NCI-H1105 treated with DMSO at 0.1 percent for 48 hours (cell line): Measurements from ENCODE around the gene VPS37C.
"Not testable (repeated sequence)": the region's sequence is repeated elsewhere in the genome, so short reads cannot be mapped to it uniquely, and the experiment has no call there.

Experiments used
- DNase-seq: peaks from one replicate; lab custom pipeline; 2025; lab: John Stamatoyannopoulos, UW

The VPS37C gene

DNA sequence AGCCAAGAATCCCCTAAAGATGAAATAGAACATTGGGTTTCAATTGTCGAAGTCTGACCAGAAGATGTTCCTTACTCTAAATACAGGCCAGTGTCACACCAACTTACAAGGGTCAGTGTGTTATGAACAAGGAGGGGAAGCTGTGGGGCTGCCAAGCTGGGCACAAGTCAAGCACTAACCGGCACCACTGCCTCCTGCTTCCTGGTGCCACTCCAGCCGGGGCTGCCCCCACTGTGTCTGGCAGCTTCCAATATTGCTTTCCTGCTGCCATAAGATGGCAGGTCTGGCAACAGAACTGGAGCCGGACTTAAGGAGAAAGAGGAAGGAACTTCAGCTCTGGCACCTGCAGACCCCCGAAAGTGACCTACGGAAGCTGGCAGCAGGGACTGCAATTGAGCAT, 13.7 kb upstream of the VPS37C start:
- DNase-seq = no peak

DNA sequence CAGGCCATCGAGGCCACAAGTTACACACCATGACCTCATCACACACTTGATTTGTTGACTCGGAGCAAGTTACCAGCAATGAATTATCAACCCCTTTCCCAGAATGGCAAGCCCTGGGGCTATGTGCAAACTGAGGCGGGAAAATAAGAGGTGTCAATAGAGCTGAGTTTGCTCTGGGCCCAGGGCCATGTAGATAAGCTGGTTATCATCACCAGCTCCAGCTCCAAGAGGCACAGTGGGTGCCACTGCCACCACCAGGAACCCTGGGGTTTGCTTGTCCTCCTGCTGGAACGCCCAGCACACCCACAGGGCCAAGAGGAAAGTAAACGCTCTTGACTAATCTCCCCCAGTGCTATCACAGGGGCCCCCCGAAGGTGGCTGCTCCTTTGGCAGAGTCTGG, 13.0 kb upstream of the VPS37C start:
- DNase-seq = no peak

- no peak for DNase-seq
These were observed 12.2 kb upstream of the VPS37C start for GRCh38 chr11:61173456-61173855.

DNA sequence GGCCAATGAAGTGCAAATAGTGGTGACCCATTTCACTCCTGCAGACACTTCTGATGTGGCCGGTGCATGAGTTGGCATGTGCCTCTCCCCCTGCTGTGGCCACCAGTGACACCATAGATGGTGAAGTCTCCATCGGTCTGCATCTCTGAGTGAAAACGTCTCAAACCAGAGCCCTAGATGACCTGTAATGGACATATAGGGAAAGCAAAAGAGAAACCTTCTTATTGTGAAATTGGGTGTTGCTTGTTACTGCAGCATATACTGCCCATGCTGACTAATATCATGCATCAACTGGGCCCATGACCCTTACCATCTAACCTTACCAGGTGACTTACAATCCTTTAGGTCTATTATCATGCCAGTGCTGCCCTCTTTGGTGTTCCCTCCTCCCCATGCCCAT, 11.7 kb upstream of the VPS37C start:
- no peak for DNase-seq

- DNase-seq = no peak
These were observed 11.1 kb upstream of the VPS37C start for GRCh38 chr11:61172356-61172755.

DNA sequence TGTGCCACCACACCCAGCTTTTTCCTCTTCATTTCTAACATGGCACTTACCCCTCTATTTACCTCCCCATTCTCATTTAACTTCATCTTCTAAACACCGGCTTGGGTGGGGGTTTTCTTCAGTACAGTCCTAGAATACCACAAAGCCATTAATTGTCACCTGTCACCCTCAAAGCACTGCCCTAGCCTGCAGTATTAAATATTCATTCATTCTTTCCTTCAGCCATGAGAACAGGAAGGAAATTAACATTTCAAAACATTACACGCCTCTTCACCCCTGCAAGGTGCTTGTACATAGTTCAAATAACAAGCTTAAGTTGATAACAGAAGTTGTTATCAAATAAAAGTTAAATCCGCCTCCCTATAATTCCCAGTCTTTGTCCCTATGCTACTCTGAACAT, 10.7 kb upstream of the VPS37C start:
- no peak for DNase-seq

- no peak for DNase-seq
These were observed 9.3 kb upstream of the VPS37C start for GRCh38 chr11:61170566-61170965.

GRCh38 chr11:61168800-61169199, 7.6 kb upstream of the VPS37C start:
- no peak for DNase-seq

DNA sequence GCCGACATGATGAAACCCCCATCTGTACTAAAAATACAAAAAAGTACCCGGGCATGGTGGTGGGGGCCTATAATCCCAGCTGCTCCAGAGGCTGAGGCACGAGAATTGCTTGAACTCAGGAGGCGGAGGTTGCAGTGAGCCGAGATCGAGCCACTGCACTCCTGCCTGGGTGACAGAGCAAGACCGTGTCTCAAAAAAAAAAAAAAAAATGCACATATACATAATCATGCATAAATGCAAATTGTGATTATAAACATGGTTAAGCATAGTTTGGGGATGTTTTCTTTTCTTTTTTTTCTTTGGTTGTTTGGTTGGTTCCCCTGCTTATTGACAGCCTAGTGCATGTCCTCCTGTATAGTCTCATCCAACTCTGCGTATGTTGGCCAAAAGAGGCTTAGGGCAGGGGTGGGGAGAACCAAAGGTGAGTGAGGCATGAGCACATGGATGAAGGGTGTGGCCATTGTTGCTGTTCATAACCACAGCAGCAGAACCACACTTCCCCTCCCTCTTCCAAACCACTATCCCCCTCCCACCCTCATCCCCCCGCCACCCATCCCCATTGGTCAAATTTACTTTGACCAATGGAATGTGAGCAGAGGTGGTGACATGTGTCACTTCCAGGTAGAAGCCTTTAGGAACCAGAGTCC, 6.9 kb upstream of the VPS37C start:
- DNase-seq = no peak

GRCh38 chr11:61166331-61166730, 5.1 kb upstream of the VPS37C start:
- not testable (repeated sequence) for DNase-seq

- not testable (repeated sequence) for DNase-seq
These were observed 4.6 kb upstream of the VPS37C start for GRCh38 chr11:61165785-61166184.

DNA sequence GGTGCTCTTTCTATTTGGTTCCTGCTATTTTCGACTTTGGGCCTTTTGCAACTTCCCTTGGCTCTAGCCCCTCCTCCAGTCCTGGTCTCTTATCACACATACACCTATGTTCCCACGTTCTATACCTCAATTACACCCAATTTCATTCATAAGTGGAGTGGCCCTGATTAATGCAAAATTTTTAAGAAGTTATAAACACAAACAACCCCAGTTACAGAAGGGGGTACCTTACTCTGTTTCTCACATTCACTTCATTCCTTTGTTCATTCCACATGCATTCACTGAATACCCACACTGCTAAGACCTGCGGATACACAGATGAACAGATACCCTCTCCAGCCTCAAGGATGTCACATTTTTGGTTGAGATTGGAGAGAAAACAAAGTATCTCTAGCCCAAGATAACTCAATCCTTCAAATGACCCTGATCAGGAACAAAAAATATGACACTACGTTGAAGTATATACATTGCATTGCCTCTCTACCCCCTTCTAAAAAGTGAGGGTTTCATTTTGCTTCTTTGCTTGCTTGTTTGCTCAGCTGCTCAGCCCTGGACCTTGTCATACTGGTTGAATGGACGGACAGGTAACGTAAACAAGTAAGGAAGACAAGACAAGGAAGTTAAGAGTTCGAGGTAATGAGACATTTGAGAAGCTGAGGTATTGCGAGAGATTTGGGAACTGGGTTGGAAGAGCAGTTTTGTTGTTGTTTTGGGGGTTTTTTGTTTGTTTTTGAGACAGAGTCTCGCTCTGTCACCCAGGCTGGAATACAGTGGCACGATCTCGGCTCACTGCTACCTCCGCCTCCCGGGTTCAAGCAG, 3.6 kb upstream of the VPS37C start:
- no peak for DNase-seq

DNA sequence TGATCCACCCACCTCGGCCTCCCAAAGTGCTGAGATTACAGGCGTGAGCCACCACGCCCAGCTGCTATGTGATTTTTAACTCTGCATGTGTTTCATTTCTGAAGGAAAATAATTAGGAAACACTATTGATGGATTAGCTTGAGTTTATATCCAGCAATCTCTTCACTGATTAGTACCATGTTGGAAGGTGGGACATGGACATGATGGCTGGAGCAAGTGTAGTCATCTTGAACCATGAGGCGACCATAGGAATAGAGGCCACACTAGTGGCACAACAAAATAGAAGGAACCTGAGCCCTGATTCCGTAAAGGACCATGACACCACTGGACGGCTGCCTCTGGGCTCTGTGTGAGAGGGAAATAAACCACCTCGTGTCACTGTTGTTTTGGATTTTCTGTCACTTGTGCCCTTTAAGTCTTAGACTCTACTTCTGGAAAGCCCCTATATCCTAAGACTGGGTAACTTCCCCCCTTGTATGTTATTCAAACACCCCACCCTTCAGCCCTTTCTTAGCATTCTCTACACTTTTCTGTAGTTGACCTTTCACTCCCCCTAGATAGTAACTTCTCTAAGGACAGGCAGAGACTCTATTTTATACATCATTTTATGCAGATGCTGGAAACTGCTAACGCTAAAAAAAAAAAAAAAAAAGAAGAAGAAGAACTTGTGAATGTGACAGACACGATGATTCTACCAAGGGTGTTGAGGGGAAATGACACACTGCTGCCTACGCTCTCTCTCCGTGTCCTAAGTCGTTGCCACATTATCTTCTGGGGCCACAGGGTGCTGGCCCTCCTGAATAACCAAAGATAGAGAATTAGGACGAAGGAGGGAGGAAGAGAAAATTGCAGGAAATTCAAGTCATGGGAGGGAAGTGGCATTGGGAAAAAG, 2.7 kb upstream of the VPS37C start:
- DNase-seq = no peak

DNA sequence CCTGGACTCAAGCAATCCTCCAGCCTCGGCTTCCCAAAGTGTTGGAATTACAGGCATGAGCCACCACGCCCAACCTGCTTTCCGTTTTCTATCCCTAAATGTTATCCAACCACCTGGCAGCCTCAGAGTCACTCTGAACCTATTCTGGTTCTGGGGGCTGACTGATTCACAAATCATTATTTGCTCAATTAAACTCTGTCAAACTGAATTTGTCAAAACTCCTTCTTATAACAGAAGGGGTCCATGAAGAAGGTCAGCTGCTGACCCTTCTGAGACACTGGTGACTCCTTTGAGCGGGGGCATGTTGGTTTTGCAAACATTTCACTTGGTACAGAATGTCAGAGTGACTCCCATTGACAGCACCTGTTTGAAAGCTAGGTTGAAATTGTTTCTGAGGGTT, 1.8 kb upstream of the VPS37C start:
- DNase-seq = no peak

- DNase-seq = peak; percentile 53
These were observed 1.1 kb upstream of the VPS37C start for GRCh38 chr11:61162092-61162941.

GRCh38 chr11:61160487-61161189, 588 bp downstream of the VPS37C start:
- no peak for DNase-seq

- no peak for DNase-seq
These were observed 2.4 kb downstream of the VPS37C start for GRCh38 chr11:61158691-61159381.

DNA sequence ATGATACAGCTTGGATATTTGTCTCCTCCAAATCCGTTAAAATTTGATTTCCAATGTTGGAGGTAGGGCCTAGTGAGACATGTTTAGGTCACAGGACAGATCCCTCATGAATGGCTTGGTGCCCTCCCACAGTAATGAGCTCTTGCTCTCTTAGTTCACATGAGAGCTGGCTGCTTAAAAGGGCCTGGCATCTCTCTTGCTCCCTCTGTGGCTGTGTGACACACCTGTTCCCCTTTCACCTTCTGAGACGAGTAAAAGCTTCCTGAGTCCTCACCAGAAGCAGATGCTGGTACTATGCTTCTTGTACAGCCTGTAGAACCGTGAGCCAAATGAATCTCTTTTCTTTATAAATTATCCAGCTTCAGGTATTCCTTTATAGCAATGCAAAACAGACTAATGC, 3.5 kb downstream of the VPS37C start:
- DNase-seq = no peak

DNA sequence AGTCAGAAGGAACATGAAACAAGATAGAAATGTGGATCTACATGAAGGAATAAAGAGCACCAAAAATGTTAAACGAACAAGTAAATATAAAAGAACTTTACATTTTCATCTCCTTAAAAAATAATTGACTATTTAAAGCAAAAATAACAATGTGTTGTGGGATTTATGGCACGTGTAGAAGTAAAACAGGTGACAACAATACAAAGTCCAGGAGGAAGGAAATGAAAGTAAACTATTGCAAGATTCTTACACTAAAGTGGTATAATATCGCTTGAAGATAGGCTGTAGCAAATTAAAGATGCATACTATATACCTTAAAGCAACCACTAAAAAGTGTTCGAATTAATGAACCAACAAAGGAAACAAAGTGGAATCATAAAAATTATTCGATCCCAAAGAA, 5.5 kb downstream of the VPS37C start:
- DNase-seq = no peak

DNA sequence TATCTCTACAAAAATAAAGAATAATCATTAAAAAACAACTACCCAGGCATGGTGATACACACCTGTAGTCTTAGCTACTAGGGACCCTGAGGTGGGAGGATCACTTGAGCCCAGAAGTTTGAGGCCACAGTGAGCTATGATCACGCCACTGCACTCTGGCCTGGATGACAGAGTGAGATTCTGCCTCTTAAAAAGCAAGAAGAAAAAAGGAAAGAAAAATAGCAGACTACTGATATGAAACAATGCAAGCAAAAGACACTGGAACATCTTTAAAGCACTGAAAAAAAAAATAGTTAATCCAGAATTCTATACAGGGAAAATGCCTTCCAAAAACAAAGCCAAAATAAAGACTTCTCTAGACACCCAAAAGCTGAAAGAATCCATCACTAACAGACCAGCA, 5.9 kb downstream of the VPS37C start:
- no peak for DNase-seq

GRCh38 chr11:61154528-61154927, 6.7 kb downstream of the VPS37C start:
- DNase-seq = no peak
